GM18498 (cell line): ENCODE data around the gene EMD.
"Not testable (repeated sequence)": the region's sequence is repeated elsewhere in the genome, so short reads cannot be mapped to it uniquely, and the experiment has no call there.

Experiments used
- ATAC-seq: cut with Tn5 transposase; IDR thresholded peaks from one replicate; pipeline ENCODE4 v1.9.1; 2021; ENCODE audit warnings: mild to moderate bottlenecking, moderate library complexity; ENCODE audit not compliant: unreplicated experiment

Gene EMD

DNA sequence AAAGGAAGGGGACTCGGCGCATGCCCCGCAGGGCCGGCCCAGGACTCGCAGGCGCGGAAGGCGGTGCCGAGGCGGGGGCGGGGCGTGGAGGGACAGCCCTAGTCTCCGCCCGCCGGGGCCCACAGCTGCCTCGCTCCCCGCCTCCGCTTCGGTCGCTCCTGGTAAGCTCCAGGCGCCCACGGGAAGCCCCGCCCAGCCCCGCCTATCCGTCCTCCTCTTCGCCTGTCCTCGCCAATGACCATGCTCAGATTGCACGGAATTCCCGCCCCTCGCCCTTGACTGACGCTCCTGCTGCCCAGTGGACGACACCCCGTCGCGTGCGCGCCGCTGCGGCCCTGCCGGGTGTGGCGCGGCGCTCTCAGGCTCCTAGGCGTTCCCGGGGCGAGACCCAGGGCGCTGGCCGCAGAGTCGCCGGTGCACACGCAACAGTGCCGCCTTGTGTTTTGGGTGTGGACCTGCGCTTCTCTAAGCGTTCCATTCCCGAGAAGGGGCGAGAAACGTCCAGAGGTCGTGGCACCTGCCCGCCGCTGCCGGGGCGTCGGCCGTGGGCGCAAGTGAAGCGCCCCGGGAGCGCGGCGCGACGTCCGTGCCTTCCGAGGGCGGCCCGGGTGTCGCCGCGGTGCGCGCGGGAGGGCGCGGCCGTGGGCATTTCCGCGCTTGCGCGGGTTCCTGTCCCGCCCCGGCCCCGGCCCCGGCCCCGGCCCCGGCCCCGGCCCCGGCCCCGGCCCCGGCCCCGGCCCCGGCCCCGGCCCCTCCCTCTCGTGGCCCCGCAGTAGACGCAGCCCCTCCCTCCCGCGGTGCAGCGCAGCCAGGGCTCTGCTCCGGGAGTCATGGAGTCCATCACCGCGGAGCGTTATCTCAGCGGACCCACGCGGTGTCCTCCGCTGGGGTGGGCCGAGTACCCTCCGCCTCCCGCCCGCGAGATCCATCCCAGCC, 11.0 kb downstream of the EMD start:
- peak; percentile 74 for ATAC-seq

DNA sequence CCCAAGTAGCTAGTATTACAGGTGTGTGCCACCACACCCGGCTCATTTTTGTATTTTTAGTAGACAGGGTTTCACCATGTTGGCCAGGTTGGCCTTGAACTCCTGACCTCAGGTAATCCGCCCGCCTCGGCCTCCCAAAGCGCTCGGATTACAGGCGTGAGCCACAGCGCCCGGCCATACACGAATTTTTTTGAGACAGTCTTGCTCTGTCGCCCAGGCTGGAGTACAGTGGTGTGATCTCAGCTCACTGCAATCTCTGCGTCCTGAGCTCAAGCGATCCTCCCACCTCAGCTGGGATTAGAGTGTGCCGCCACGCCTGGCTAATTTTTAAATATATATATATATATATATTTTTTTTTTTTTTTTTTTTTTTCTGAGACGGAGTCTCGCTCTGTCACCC, 17.3 kb downstream of the EMD start:
- not testable (repeated sequence) for ATAC-seq

- peak; percentile 55 for ATAC-seq
Observed at GRCh38 chrX:154396973-154397887, 18.1 kb downstream of the EMD start.

- ATAC-seq, result peak; percentile 81
Observed at GRCh38 chrX:154397888-154398667, 19.0 kb downstream of the EMD start, which contains the start of gene RPL10. RPL10 (plus strand) TSS chrX:154398377; CDS start chrX:154398520, 143 bp downstream.

- ATAC-seq, result peak; percentile 30
Observed at GRCh38 chrX:154398668-154399526, 19.8 kb downstream of the EMD start.

GRCh38 chrX:154399527-154400368, 20.7 kb downstream of the EMD start:
- ATAC-seq, result no peak

- not testable (repeated sequence) for ATAC-seq
Observed at GRCh38 chrX:154400369-154400817, 21.3 kb downstream of the EMD start.

GRCh38 chrX:154401045-154401799, 22.1 kb downstream of the EMD start:
- no peak for ATAC-seq

DNA sequence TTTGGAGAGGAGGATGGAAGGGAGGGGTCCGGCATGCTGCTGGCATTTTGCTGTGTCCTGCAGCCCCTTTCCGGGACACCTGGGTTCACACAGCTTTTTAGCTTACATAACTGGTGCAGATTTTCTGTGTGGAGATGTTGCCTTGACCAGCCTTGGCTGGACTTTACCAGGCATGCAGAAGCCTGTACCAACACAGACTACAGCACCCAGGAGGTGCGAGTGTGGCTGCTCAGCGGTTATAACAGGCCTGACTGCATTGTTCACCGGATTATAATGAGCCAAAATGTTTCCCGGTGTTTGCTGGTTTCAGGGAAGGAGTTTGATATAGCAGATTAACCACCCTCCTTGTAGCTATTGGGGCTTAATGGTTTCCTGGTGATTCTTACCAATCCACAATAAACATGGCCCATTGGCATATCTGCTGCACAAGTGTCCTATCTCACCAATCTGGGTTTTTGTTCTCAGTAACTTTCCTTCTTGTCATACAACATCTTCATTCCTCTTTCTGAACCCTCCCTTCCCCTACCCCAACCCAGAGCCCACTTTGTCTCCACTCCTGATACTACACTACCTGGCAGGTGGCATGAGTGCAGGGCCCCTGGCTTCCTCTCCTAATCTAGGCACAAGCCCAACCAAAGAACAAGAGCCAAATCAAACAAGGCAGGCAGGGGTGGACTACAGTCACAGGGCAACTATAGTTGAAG, 23.0 kb downstream of the EMD start:
- ATAC-seq, result no peak

DNA sequence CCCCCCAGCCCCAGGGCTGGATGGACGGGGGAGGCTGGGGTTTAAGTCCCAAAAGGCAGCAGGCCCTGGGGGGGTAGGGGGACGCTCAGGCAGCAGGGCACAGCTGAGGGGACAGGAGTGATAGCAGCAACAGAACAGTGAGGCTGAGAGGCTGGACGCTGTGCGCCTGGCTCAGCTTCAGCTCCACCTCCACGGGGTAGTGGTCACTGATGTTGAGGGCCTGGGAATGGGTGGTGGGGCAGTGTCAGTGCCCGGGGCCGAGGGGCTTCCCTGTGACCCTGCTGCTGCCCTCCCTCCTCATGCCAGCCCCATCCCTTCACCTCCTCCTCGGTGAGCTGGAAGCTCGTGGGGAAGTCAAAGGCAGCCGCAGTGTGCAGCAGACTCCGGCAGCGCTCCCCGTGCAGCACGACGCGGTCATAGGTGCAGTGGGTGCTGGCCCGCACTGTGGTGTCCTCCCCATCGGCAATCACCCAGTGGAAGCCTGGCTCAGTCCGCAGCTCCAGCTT, 23.6 kb downstream of the EMD start:
- ATAC-seq, result no peak

GRCh38 chrX:154403192-154403591, 24.1 kb downstream of the EMD start:
- ATAC-seq, result no peak

DNA sequence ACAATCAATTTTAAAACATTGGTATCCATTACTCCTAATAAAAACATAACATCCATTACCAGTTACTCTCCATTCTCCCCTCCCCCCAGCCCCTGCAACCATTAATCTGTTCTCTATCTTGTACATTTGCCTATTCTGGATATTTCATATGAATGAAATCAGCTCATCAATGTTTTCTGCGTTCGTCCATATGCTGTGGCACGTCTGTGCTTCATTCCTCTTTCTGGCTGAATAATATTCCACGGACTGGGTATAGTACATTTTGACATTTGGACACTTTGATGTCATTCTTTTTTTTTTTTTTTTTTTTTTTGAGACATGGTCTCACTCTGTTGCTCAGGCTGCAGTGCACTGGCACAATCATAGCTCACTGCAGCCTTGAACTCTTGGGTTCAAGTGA, 24.8 kb downstream of the EMD start:
- ATAC-seq, result no peak

DNA sequence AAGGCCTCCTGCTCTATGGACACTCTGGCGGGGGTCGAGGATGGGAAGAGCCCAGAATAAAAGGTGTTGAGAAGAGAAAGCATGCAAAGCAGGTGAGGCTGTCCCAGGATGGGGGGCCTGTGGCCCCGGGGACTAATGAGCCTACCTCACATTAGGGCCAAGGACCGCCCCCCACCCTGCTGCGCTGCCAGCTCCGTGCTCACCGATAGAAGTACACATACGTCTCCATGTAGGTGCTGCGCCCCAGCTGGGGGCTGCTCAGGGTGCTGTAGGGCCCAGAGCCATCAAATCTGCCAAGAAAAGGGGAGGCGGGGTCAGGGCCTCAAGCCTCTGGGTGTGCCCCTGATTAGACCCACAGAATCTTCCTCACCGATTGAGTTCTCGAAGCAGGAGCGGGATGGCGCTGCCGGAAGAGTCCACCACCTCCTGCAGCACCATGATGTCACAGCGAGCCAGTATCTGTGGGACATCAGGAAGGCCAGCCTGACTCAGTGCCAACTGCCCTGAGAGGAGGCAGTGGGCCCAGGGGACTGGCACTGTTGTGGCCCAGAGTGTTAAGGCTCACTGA, 25.6 kb downstream of the EMD start:
- no peak for ATAC-seq

- no peak for ATAC-seq
Observed at GRCh38 chrX:154408659-154409221, 29.6 kb downstream of the EMD start.

DNA sequence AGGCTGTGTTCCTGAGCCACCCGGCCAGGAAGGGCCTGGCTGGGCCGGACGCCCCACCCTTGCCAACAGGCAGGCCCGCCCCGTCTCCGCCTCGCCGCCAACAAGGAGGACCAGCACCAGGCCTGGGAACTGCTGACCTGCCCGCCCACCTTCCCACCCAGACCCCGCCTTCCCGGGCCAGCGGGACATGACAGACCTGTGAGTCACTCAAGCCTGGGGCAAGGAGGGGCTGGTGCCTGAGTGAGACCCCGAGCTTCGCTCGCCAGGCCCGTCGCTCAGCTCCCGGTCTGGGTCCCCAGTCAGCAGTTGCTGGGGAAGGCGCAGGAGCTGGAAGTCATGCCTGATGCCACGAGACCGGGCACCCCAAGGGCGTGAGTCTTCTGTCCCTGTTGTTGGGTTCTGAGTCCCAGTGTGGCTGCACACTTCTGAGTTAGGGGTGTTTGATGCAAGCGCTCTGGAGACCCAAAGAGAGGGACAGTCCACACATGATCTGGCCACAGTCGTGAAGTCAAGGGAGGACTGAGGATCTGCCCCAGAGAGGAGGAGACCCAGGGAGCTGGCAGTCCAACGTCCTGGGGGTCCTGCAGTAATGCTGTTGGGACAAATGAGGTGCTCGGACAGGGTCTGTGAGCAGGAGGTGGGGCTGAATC, 30.3 kb downstream of the EMD start, which contains the start of gene DNASE1L1:
TSS of gene DNASE1L1 (minus strand) at position 33 of the 650 bp plus-strand sequence. CDS start 3,686 bp downstream, outside the sequence.
- no peak for ATAC-seq

DNA sequence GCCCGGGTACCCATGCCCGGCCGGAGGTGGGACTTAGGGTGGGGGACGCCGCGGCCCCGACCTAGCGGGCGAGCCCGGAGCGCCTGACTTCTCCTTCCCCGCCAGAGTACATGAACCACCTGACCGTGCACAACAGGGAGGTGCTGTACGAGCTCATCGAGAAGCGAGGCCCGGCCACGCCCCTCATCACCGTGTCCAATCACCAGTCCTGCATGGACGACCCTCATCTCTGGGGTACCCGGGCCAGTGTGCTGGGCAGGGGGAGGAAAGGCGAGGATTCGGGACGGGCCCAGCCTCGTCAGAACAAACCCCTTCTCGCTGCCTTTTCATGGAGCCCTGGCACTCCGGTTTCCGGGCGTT, 32.9 kb downstream of the EMD start:
- ATAC-seq, result peak; percentile 62
